Smooth muscle cell (in vitro differentiated cells): ENCODE results near the gene SFI1. TPM values are rescaled to one million over a fixed set of nuclear protein-coding genes. Genes with fewer than 3 reads are reported as not detected.

Source experiments
- DNase-seq: peaks from one replicate; lab custom pipeline; 2025; ENCODE audit not compliant: unreplicated experiment; lab: John Stamatoyannopoulos, UW
- H2AFZ ChIP-seq: fragments of 200-600 bp; sonication (generic); 2 replicates; pipeline ENCODE4 v1.6.0; 2016; ENCODE audit warnings: antibody characterized with exemption, low read depth, mild to moderate bottlenecking
- H3F3A ChIP-seq: fragments of 200-600 bp; sonication (generic); 2 replicates; pipeline ENCODE4 v1.6.0; 2017; ENCODE audit warnings: antibody characterized with exemption, low read depth
- H3K27ac ChIP-seq: fragments of 200-600 bp; sonication (generic); 2 replicates; pipeline ENCODE4 v1.5.1; 2016; ENCODE audit warnings: low read depth, mild to moderate bottlenecking
- H3K27me3 ChIP-seq: fragments of 200-600 bp; sonication (generic); 2 replicates; pipeline ENCODE4 v1.6.1; 2016; ENCODE audit warnings: low read depth, mild to moderate bottlenecking
- H3K36me3 ChIP-seq: fragments of 200-600 bp; sonication (generic); 2 replicates; pipeline ENCODE4 v1.5.1; 2016; ENCODE audit warnings: low read depth
- H3K4me1 ChIP-seq: fragments of 200-600 bp; sonication (generic); 2 replicates; pipeline ENCODE4 v1.5.1; 2016; ENCODE audit warnings: low read depth
- H3K4me2 ChIP-seq: fragments of 200-600 bp; sonication (generic); 2 replicates; pipeline ENCODE4 v1.6.0; 2016; ENCODE audit warnings: mild to moderate bottlenecking
- H3K4me3 ChIP-seq: fragments of 200-600 bp; sonication (generic); 2 replicates; pipeline ENCODE4 v1.5.1; 2016; ENCODE audit warnings: mild to moderate bottlenecking
- H3K79me2 ChIP-seq: fragments of 200-600 bp; sonication (generic); 2 replicates; pipeline ENCODE4 v1.6.0; 2016; ENCODE audit warnings: low read depth, mild to moderate bottlenecking
- H3K9ac ChIP-seq: fragments of 200-600 bp; sonication (generic); 2 replicates; pipeline ENCODE4 v1.6.0; 2016; ENCODE audit warnings: low read depth
- H3K9me3 ChIP-seq: fragments of 200-600 bp; sonication (generic); replicated peaks from 2 replicates; pipeline ENCODE4 v1.5.1; 2016; ENCODE audit warnings: low read depth
- H4K20me1 ChIP-seq: fragments of 200-600 bp; sonication (generic); 2 replicates; pipeline ENCODE4 v1.6.0; 2016; ENCODE audit warnings: low read depth
- WGBS: methylation state at CpG from one replicate; pipeline ENCODE4 v1.1.7; 2016; ENCODE audit warnings: low lambda C conversion rate; 5-methylcytosine and 5-hydroxymethylcytosine counted together
- polyA plus RNA-seq: library from polyadenylated mRNA; unstranded; fragments of >200 nt; fragmentation: Nextera tagmentation; extraction: Ambion mirVana; gene quantifications from 2 replicates; pipeline ENCODE4 v1.2.1, GENCODE V29; 2016
- total RNA-seq: library from RNA; depleted of rRNA; stranded (reverse); fragments of >200 nt; gene quantifications from 2 replicates; pipeline ENCODE4 v1.2.3, GENCODE V29; 2014
- TF ChIP-seq, protein P1 (sequence below): fragments of 200-600 bp; sonication (generic); IDR thresholded peaks from 2 replicates; pipeline ENCODE4 v1.5.1; 2017; ENCODE audit warnings: borderline replicate concordance, mild to moderate bottlenecking, antibody characterized with exemption; ENCODE audit not compliant: insufficient read depth, poor library complexity, severe bottlenecking

SFI1 gene
- total and polyA plus RNA-seq, 2 experiments from 2014 or later: 8.7 to 26.9 TPM

DNA sequence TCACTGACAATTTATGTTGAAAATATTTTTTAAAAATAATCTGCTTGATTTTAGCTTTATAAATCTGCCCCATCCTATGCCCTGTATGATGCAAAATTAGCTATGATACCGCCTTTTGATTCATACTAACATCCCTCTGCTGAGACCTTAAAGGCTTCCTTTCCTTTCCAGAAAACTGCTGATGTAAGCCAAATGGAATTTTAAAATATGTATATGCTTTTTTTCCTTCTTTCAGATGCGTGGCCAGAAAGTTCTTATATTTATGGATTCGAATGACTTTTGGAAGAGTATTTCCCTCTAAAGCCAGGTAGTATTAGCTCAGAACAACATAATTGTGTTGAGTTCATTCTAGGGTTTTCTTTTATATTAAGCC is 34.5 kb downstream of the SFI1 start:
- Histone ChIP-seq H3K9me3 (no peaks in the 10 kb centered on the region), H3K27me3 (no peaks in the 10 kb centered on the region), H3K4me3 (no peak overlapping the region), H4K20me1 (no peaks in the 10 kb centered on the region), H3K79me2 (no peaks in the 10 kb centered on the region), H2AFZ (no peak overlapping the region), H3K4me1 (no peaks in the 10 kb centered on the region), H3F3A (no peaks in the 10 kb centered on the region), H3K36me3 (no peaks in the 10 kb centered on the region), H3K27ac (no peak overlapping the region), H3K9ac (no peak overlapping the region), H3K4me2 (no peak overlapping the region)
- no peak for DNase-seq
- WGBS: 85% methylated on average over 3 of the region's 3 CpGs
- TF ChIP-seq, protein P1, sequence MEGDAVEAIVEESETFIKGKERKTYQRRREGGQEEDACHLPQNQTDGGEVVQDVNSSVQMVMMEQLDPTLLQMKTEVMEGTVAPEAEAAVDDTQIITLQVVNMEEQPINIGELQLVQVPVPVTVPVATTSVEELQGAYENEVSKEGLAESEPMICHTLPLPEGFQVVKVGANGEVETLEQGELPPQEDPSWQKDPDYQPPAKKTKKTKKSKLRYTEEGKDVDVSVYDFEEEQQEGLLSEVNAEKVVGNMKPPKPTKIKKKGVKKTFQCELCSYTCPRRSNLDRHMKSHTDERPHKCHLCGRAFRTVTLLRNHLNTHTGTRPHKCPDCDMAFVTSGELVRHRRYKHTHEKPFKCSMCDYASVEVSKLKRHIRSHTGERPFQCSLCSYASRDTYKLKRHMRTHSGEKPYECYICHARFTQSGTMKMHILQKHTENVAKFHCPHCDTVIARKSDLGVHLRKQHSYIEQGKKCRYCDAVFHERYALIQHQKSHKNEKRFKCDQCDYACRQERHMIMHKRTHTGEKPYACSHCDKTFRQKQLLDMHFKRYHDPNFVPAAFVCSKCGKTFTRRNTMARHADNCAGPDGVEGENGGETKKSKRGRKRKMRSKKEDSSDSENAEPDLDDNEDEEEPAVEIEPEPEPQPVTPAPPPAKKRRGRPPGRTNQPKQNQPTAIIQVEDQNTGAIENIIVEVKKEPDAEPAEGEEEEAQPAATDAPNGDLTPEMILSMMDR: no peak

DNA sequence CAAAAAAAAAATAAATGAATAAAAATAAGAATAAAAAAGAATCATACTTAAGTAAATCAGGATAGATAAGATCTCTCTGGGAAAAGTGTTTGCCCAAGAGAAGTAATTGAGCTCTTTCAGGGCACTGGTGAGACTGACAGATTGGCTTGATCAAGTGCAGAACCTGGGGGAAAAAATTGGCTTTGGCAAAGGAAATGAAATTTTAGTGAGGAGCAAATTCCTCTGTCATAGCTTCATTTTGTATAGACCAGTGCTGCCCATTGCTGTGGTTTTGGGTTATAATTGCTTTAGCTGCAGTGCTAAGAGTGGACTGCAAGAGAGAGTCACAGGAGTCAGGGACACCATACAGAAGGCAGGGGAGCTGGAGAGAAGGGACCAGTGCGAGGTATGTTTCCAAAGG is 35.7 kb downstream of the SFI1 start:
- H3K9ac ChIP-seq: no peak overlapping the region
- no peaks in the 10 kb centered on the region for H3F3A ChIP-seq
- DNase-seq: no peak
- WGBS: 86% methylated on average over 1 of the region's 1 CpG
- no peaks in the 10 kb centered on the region for H3K27me3 ChIP-seq
- no peak overlapping the region for H3K4me2 ChIP-seq
- no peak overlapping the region for H3K4me3 ChIP-seq
- H3K27ac ChIP-seq: no peak overlapping the region
- no peaks in the 10 kb centered on the region for H3K4me1 ChIP-seq
- TF ChIP-seq, protein P1: no peak
- H2AFZ ChIP-seq: no peak overlapping the region
- no peaks in the 10 kb centered on the region for H3K9me3 ChIP-seq
- H3K79me2 ChIP-seq: no peaks in the 10 kb centered on the region
- no peaks in the 10 kb centered on the region for H4K20me1 ChIP-seq
- H3K36me3 ChIP-seq: no peaks in the 10 kb centered on the region

DNA sequence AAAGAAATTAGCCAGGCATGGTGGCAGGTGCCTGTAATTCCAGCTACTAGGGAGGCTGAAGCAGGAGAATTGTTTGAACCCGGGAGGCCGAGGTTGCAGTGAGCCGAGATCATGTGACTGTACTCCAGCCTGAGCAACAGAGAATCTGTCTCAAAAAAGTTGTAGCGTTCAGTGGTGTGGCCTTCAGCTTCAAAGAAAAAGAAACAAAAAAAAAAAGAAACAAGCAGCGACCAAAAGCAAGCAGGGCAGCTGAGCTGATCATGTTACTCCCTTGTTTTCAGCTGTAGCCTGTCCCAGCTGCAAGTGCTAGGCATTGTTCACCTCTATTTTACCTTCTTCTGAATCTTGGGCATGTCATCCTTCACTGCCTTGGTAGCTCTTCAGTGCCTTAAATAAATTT is 37.0 kb downstream of the SFI1 start:
- TF ChIP-seq, protein P1: no peak
- Histone ChIP-seq H3K4me1 (no peaks in the 10 kb centered on the region), H3K9me3 (no peaks in the 10 kb centered on the region), H3K9ac (no peak overlapping the region), H2AFZ (no peak overlapping the region), H3K4me2 (no peak overlapping the region), H3K27ac (no peak overlapping the region), H3K36me3 (no peaks in the 10 kb centered on the region), H3F3A (no peaks in the 10 kb centered on the region), H3K79me2 (no peaks in the 10 kb centered on the region), H3K4me3 (no peak overlapping the region), H4K20me1 (no peaks in the 10 kb centered on the region), H3K27me3 (no peaks in the 10 kb centered on the region)
- 96% methylated on average over 5 of the region's 5 CpGs for WGBS
- no peak for DNase-seq

DNA sequence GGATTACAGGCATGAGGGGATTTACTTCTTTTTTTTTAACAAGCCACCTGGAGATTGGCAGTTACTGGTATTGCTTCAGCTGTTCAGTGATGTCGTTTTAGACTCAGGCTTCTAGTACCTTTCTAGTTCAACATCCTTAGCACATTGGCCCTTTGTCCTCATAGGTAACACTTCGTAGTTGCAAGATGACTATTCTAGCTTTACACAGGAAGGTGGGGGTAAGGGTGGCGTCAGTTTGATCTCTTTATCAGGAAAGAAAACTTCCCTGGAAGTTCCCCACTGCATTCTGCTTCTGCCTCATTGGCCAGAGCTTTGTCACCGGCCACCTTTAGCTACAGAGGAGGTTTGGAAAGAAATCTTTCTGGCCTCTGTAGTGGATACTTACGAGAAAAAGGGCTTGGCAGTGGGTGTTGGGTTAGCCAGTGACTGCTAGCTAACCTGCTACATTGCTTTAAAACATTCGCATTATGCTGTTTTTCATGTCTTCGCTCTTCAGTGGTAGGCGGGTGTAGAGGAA is 40.7 kb downstream of the SFI1 start:
- Histone ChIP-seq H3K9ac (no peak overlapping the region), H3K79me2 (no peaks in the 10 kb centered on the region), H3K27me3 (no peaks in the 10 kb centered on the region), H3K4me1 (no peaks in the 10 kb centered on the region), H4K20me1 (no peaks in the 10 kb centered on the region), H3K4me2 (no peak overlapping the region), H3F3A (no peaks in the 10 kb centered on the region), H3K4me3 (no peak overlapping the region), H3K27ac (no peak overlapping the region), H3K9me3 (no peaks in the 10 kb centered on the region), H3K36me3 (no peaks in the 10 kb centered on the region), H2AFZ (no peak overlapping the region)
- WGBS: 90% methylated on average over 8 of the region's 8 CpGs
- TF ChIP-seq, protein P1: no peak
- DNase-seq: no peak
